ENCODE measurements around the gene STT3B.

- TF ChIP-seq CTCF (optimal IDR thresholded peaks at IDR 0.05 in 1 of 3, IDR thresholded peaks at IDR 0.05 in 1 of 3, conservative IDR thresholded peaks at IDR 0.05 in 1 of 3; ENCODE audit: extremely low read depth in 1 of 3, insufficient read depth in 2 of 3, low read length in 3 of 3) (no peak), EZH2 (IDR thresholded peaks at IDR 0.05; ENCODE audit: low read length) (no peak)
Measured at GRCh38 chr3:31654998-31655397, 122.3 kb downstream of the STT3B start.

All from keratinocyte (primary cell).